OCI-LY7 (cell line): Measurements from ENCODE around the gene ADAMTSL2. TPM values are rescaled to one million over a fixed set of nuclear protein-coding genes. Genes with fewer than 3 reads are reported as not detected.

Experiments
- BruUV-seq: library from RNA; stranded (reverse); fragments of 400-500 nt; replicated peaks from 2 replicates; lab custom pipeline; 2021; lab: Mats Ljungman, UMichigan
- CTCF ChIA-PET: fragments of 300-600 bp; sonication (Branson Sonifier 250); formaldehyde crosslinking; loops from one replicate; lab custom pipeline; 2022; ENCODE audit warnings: antibody characterized with exemption; ENCODE audit not compliant: unreplicated experiment; lab: Charles Lee
- POLR2A ChIA-PET: fragments of 300-600 bp; sonication (Branson Sonifier 250); formaldehyde crosslinking; loops from one replicate; lab custom pipeline; 2022; ENCODE audit warnings: antibody characterized with exemption; lab: Charles Lee
- DNase-seq: peaks from one replicate; pipeline ENCODE4 v3.0.0-alpha.2; 2015; ENCODE audit warnings: low spot score
- H2AFZ ChIP-seq: fragments of 200-600 bp; sonication (generic), shearing (Covaris generic); 2 replicates; pipeline ENCODE4 v1.6.1; 2014; ENCODE audit warnings: mild to moderate bottlenecking, antibody characterized with exemption, low read length, moderate library complexity
- H3K27ac ChIP-seq: fragments of 200-600 bp; sonication (generic); 2 replicates; pipeline ENCODE4 v1.5.1; 2014; ENCODE audit warnings: mixed run types, low read depth, mild to moderate bottlenecking, moderate library complexity, low read length, inconsistent platforms; ENCODE audit not compliant: poor library complexity, severe bottlenecking
- H3K36me3 ChIP-seq: fragments of 200-600 bp; sonication (generic); 2 replicates; pipeline ENCODE4 v1.6.1; 2014; ENCODE audit warnings: mild to moderate bottlenecking, antibody characterized with exemption, low read length, moderate library complexity, mixed read lengths; ENCODE audit not compliant: insufficient read depth
- H3K4me1 ChIP-seq: fragments of 200-600 bp; sonication (generic); 2 replicates; pipeline ENCODE4 v1.5.1; 2014; ENCODE audit warnings: mild to moderate bottlenecking, low read length; ENCODE audit not compliant: insufficient read depth, poor library complexity, severe bottlenecking
- H3K4me2 ChIP-seq: fragments of 200-600 bp; sonication (generic); 2 replicates; pipeline ENCODE4 v1.6.1; 2014; ENCODE audit warnings: mild to moderate bottlenecking, low read length
- H3K4me3 ChIP-seq: fragments of 200-600 bp; sonication (generic); 2 replicates; pipeline ENCODE4 v1.5.1; 2014; ENCODE audit warnings: mild to moderate bottlenecking, low read depth, low read length; ENCODE audit not compliant: poor library complexity, severe bottlenecking
- H3K79me2 ChIP-seq: fragments of 200-600 bp; sonication (generic); 2 replicates; pipeline ENCODE4 v1.6.1; 2016; ENCODE audit warnings: low read depth, mild to moderate bottlenecking, low read length, moderate library complexity, mixed read lengths; ENCODE audit not compliant: insufficient read depth
- H3K9me2 ChIP-seq: fragments of 200-600 bp; sonication (generic); 2 replicates; pipeline ENCODE4 v1.6.1; 2016; ENCODE audit warnings: mild to moderate bottlenecking, low read length, mixed read lengths; ENCODE audit not compliant: insufficient read depth
- H3K9me3 ChIP-seq: fragments of 200-600 bp; sonication (generic); 2 replicates; pipeline ENCODE4 v1.6.1; 2014; ENCODE audit warnings: mild to moderate bottlenecking, mixed run types, low read length, mixed read lengths
- H4K20me1 ChIP-seq: fragments of 200-600 bp; sonication (generic); 2 replicates; pipeline ENCODE4 v1.6.1; 2014; ENCODE audit warnings: mild to moderate bottlenecking, antibody characterized with exemption, low read length, moderate library complexity, mixed read lengths; ENCODE audit not compliant: insufficient read depth
- CTCF ChIP-seq: fragments of 200-600 bp; sonication (generic); conservative IDR thresholded peaks from 2 replicates; pipeline ENCODE4 v1.5.1; 2014; ENCODE audit warnings: mild to moderate bottlenecking, antibody characterized with exemption, low read length, moderate library complexity, mixed read lengths
- EZH2phosphoT487 ChIP-seq: fragments of 200-600 bp; sonication (generic); IDR thresholded peaks from 2 replicates; pipeline ENCODE4 v1.6.1; 2018; ENCODE audit warnings: low read depth, borderline replicate concordance, mild to moderate bottlenecking, mixed run types, antibody characterized with exemption, low read length, moderate library complexity, mixed read lengths
- intact Hi-C: fragments of 100-400 bp; cut with micrococcal nuclease; formaldehyde crosslinking; loops from one replicate; pipeline ENCODE4 v1.10.0; 2022; ENCODE audit not compliant: unreplicated experiment
- total RNA-seq, 2 experiments: library from RNA; depleted of rRNA in 1 of 2; stranded (reverse); fragments of >200 nt in 1 of 2; shearing (Covaris generic) in 1 of 2; gene quantifications; 2 replicates each; pipeline ENCODE4 v1.2.3, GENCODE V29; 2014 to 2022

The ADAMTSL2 gene
- total RNA-seq, 2 experiments from 2014 or later = 0.88 TPM; not detected in 1

GRCh38 chr9:133507246-133507965, 27.1 kb upstream of the ADAMTSL2 start:
- Histone ChIP-seq H3K4me3 (no peak overlapping the region), H3K9me2 (no peaks in the 10 kb centered on the region), H3K9me3 (0 out of 2 replicates have a peak, but pooled peaks cover 4% of the 10 kb centered on the region), H3K27ac (no peak overlapping the region), H3K79me2 (no peaks in the 10 kb centered on the region), H4K20me1 (no peaks in the 10 kb centered on the region), H3K4me1 (no peaks in the 10 kb centered on the region), H2AFZ (no peak overlapping the region), H3K4me2 (no peak overlapping the region), H3K36me3 (no peaks in the 10 kb centered on the region)
- DNase-seq = no peak
- ChIA-PET POLR2A (no interaction called here), CTCF (no interaction called here)
- TF ChIP-seq CTCF (no peak), EZH2phosphoT487 (no peak)
- intact Hi-C loops = no loop called here
- no TSS peak for BruUV-seq

GRCh38 chr9:133508046-133508445, 26.5 kb upstream of the ADAMTSL2 start:
- no peaks in the 10 kb centered on the region for H3K4me1 ChIP-seq
- no peaks in the 10 kb centered on the region for H3K79me2 ChIP-seq
- ChIA-PET POLR2A (no interaction called here), CTCF (no interaction called here)
- H3K9me3 ChIP-seq = no peaks in the 10 kb centered on the region
- no TSS peak for BruUV-seq
- no peak overlapping the region for H3K27ac ChIP-seq
- H3K36me3 ChIP-seq = no peaks in the 10 kb centered on the region
- no peak for TF ChIP-seq EZH2phosphoT487
- TF ChIP-seq CTCF = no peak
- intact Hi-C loops = no loop called here
- no peak overlapping the region for H3K4me3 ChIP-seq
- H2AFZ ChIP-seq = no peak overlapping the region
- no peaks in the 10 kb centered on the region for H3K9me2 ChIP-seq
- no peak overlapping the region for H3K4me2 ChIP-seq
- no peaks in the 10 kb centered on the region for H4K20me1 ChIP-seq
- no peak for DNase-seq
